IMR-90 (cell line): ENCODE data around the gene OSTF1. TPM values are rescaled to one million over a fixed set of nuclear protein-coding genes. Genes with fewer than 3 reads are reported as not detected.

ENCODE experiments used
- ATAC-seq: fragments of 200-7000 bp; cut with Tn5 transposase; 2 replicates; pipeline ENCODE4 v1.9.1; 2020; ENCODE audit warnings: low read depth, mild to moderate bottlenecking, moderate library complexity
- BruUV-seq: library from RNA; stranded (reverse); fragments of 400-500 nt; replicated peaks from 2 replicates; lab custom pipeline; 2021; lab: Mats Ljungman, UMichigan
- CTCF ChIA-PET: fragments of 300-600 bp; formaldehyde crosslinking; extraction: SDS; loops from one replicate; lab custom pipeline; 2021; ENCODE audit warnings: antibody characterized with exemption; lab: Yijun Ruan, JAX
- POLR2A ChIA-PET: fragments of 300-600 bp; sonication (Branson Sonifier 250); formaldehyde crosslinking; loops from one replicate; lab custom pipeline; 2022; ENCODE audit warnings: antibody characterized with exemption; ENCODE audit not compliant: unreplicated experiment; lab: Charles Lee
- DNase-seq: peaks from one replicate; pipeline ENCODE4 v3.0.0; 2013
- H2AFZ ChIP-seq: replicated peaks from 2 replicates; pipeline ENCODE3; 2013; ENCODE audit warnings: low read length, mild to moderate bottlenecking; ENCODE audit not compliant: poor library complexity
- H2AK5ac ChIP-seq: 2 replicates; pipeline ENCODE4 v1.6.1; 2013; ENCODE audit warnings: low read depth, low read length, inconsistent platforms
- H2AK9ac ChIP-seq: replicated peaks from 2 replicates; pipeline ENCODE3; 2013; ENCODE audit warnings: mild to moderate bottlenecking, low read depth, low read length, moderate library complexity; ENCODE audit not compliant: poor library complexity
- H2BK120ac ChIP-seq: 2 replicates; pipeline ENCODE4 v1.6.1; 2013; ENCODE audit warnings: low read depth, low read length, inconsistent platforms
- H2BK15ac ChIP-seq: 3 replicates; pipeline ENCODE4 v1.6.1; 2013; ENCODE audit warnings: low read depth, low read length, inconsistent platforms
- H2BK20ac ChIP-seq: 2 replicates; pipeline ENCODE4 v1.6.1; 2013; ENCODE audit warnings: low read depth, mild to moderate bottlenecking, inconsistent platforms, low read length, moderate library complexity
- H2BK5ac ChIP-seq: 2 replicates; pipeline ENCODE4 v1.6.1; 2013; ENCODE audit warnings: mild to moderate bottlenecking, low read depth, low read length, inconsistent platforms; ENCODE audit not compliant: poor library complexity, severe bottlenecking
- H3K14ac ChIP-seq: replicated peaks from 2 replicates; pipeline ENCODE4 v1.6.1; 2013; ENCODE audit warnings: low read depth, low read length, inconsistent platforms
- H3K18ac ChIP-seq: 2 replicates; pipeline ENCODE4 v1.6.1; 2013; ENCODE audit warnings: low read depth, low read length, control low read depth
- H3K23ac ChIP-seq: 2 replicates; pipeline ENCODE4 v1.6.1; 2013; ENCODE audit warnings: low read depth, low read length, inconsistent platforms
- H3K27ac ChIP-seq: 2 replicates; pipeline ENCODE4 v1.5.1; 2013; ENCODE audit warnings: mild to moderate bottlenecking, control low read depth, low read length; ENCODE audit not compliant: insufficient read depth
- H3K27me3 ChIP-seq: 2 replicates; pipeline ENCODE4 v1.6.1; 2013; ENCODE audit warnings: low read length; ENCODE audit not compliant: control insufficient read depth, insufficient read depth
- H3K36me3 ChIP-seq: 2 replicates; pipeline ENCODE4 v1.6.1; 2013; ENCODE audit warnings: low read length, mixed read lengths; ENCODE audit not compliant: control insufficient read depth, insufficient read depth
- H3K4ac ChIP-seq: 2 replicates; pipeline ENCODE4 v1.6.1; 2013; ENCODE audit warnings: low read depth, low read length, inconsistent platforms
- H3K4me1 ChIP-seq: 2 replicates; pipeline ENCODE4 v1.6.1; 2013; ENCODE audit warnings: low read length, mixed read lengths; ENCODE audit not compliant: control insufficient read depth, insufficient read depth
- H3K4me2 ChIP-seq: 2 replicates; pipeline ENCODE4 v1.6.1; 2013; ENCODE audit warnings: low read depth, mild to moderate bottlenecking, control low read depth, low read length, moderate library complexity
- H3K4me3 ChIP-seq: 2 replicates; pipeline ENCODE4 v1.5.1; 2013; ENCODE audit warnings: low read depth, mild to moderate bottlenecking, control low read depth, low read length, moderate library complexity; ENCODE audit not compliant: insufficient read depth
- H3K56ac ChIP-seq: 2 replicates; pipeline ENCODE4 v1.6.1; 2013; ENCODE audit warnings: low read length, inconsistent platforms; ENCODE audit not compliant: insufficient read depth; ENCODE audit errors: extremely low read depth
- H3K79me1 ChIP-seq, 2 experiments: 2 replicates each; pipeline ENCODE4 v1.6.1; 2013; ENCODE audit warnings: low read length in 2 of 2, inconsistent platforms in 1 of 2, low read depth in 1 of 2
- H3K9ac ChIP-seq: 2 replicates; pipeline ENCODE4 v1.6.1; 2013; ENCODE audit warnings: low read depth, low read length, control low read depth
- H3K9me1 ChIP-seq: 2 replicates; pipeline ENCODE4 v1.6.1; 2013; ENCODE audit warnings: low read length, inconsistent platforms; ENCODE audit not compliant: insufficient read depth
- H3K9me3 ChIP-seq: 2 replicates; pipeline ENCODE4 v1.6.1; 2013; ENCODE audit warnings: low read length; ENCODE audit not compliant: control insufficient read depth, insufficient read depth
- H4K20me1 ChIP-seq: 2 replicates; pipeline ENCODE4 v1.6.1; 2013; ENCODE audit warnings: low read length, inconsistent platforms; ENCODE audit not compliant: insufficient read depth
- H4K5ac ChIP-seq: 2 replicates; pipeline ENCODE4 v1.6.1; 2013; ENCODE audit warnings: mild to moderate bottlenecking, low read depth, low read length, control low read depth
- H4K8ac ChIP-seq, 2 experiments: 2 replicates each; pipeline ENCODE4 v1.6.1; 2013; ENCODE audit warnings: low read depth in 2 of 2, low read length in 2 of 2, control low read depth in 1 of 2, inconsistent platforms in 1 of 2
- H4K91ac ChIP-seq: 2 replicates; pipeline ENCODE4 v1.6.1; 2013; ENCODE audit warnings: low read depth, low read length, inconsistent platforms; ENCODE audit not compliant: insufficient read depth
- BHLHE40 ChIP-seq: fragments of 150-350 bp; IDR thresholded peaks from 2 replicates; pipeline ENCODE4 v1.6.1; 2016; ENCODE audit warnings: mild to moderate bottlenecking, low read depth, low read length
- CEBPB ChIP-seq: IDR thresholded peaks from 2 replicates; pipeline ENCODE4 v1.6.1; 2012; ENCODE audit warnings: low read depth, low read length, improper control_type of control experiment
- CHD1 ChIP-seq: IDR thresholded peaks from 2 replicates; pipeline ENCODE4 v1.6.1; 2012; ENCODE audit warnings: low read depth, low read length, improper control_type of control experiment
- CTCF ChIP-seq: conservative IDR thresholded peaks from 2 replicates; pipeline ENCODE4 v1.5.1; 2012; ENCODE audit warnings: mild to moderate bottlenecking, low read depth, low read length, improper control_type of control experiment
- ELK1 ChIP-seq: fragments of 150-350 bp; IDR thresholded peaks from 2 replicates; pipeline ENCODE4 v1.6.1; 2016; ENCODE audit warnings: low read depth, mild to moderate bottlenecking, low read length, moderate library complexity, borderline replicate concordance
- FOS ChIP-seq: fragments of 150-350 bp; IDR thresholded peaks from 2 replicates; pipeline ENCODE4 v1.6.1; 2016; ENCODE audit warnings: low read depth, low read length
- MAFK ChIP-seq: IDR thresholded peaks from 2 replicates; pipeline ENCODE4 v1.6.1; 2012; ENCODE audit warnings: low read depth, low read length, improper control_type of control experiment
- MAZ ChIP-seq: IDR thresholded peaks from 2 replicates; pipeline ENCODE4 v1.6.1; 2012; ENCODE audit warnings: low read depth, mild to moderate bottlenecking, low read length, improper control_type of control experiment, moderate library complexity, borderline replicate concordance
- MXI1 ChIP-seq: IDR thresholded peaks from 2 replicates; pipeline ENCODE4 v1.6.1; 2012; ENCODE audit warnings: low read depth, mild to moderate bottlenecking, low read length, moderate library complexity, borderline replicate concordance
- NFE2L2 ChIP-seq: fragments of 150-350 bp; IDR thresholded peaks from 2 replicates; pipeline ENCODE4 v1.6.1; 2016; ENCODE audit warnings: low read depth, mild to moderate bottlenecking, low read length
- POLR2A ChIP-seq: IDR thresholded peaks from 2 replicates; pipeline ENCODE4 v1.6.1; 2012; ENCODE audit warnings: mild to moderate bottlenecking, low read depth, low read length
- RAD21 ChIP-seq: IDR thresholded peaks from 2 replicates; pipeline ENCODE4 v1.6.1; 2012; ENCODE audit warnings: low read length, improper control_type of control experiment
- RCOR1 ChIP-seq: IDR thresholded peaks from 2 replicates; pipeline ENCODE4 v1.6.1; 2012; ENCODE audit warnings: mild to moderate bottlenecking, low read length, improper control_type of control experiment; ENCODE audit not compliant: insufficient replicate concordance
- RFX5 ChIP-seq: IDR thresholded peaks from 2 replicates; pipeline ENCODE4 v1.8.0; 2012; ENCODE audit warnings: low read depth, mild to moderate bottlenecking, low read length, moderate library complexity
- SMC3 ChIP-seq: fragments of 150-350 bp; IDR thresholded peaks from 2 replicates; pipeline ENCODE4 v1.6.1; 2016; ENCODE audit warnings: low read depth, mild to moderate bottlenecking, antibody characterized with exemption, low read length, moderate library complexity
- USF2 ChIP-seq: fragments of 150-350 bp; IDR thresholded peaks from 2 replicates; pipeline ENCODE4 v1.6.1; 2017; ENCODE audit warnings: mild to moderate bottlenecking, antibody characterized with exemption, low read length, low read depth
- WGBS, 2 experiments: methylation state at CpG; one replicate each; pipeline versions ENCODE4 v1.1.5 to v1.1.7; 2013; ENCODE audit warnings: missing lambda C conversion rate in 2 of 2; ENCODE audit not compliant: insufficient read length in 1 of 2; ENCODE audit errors: extremely low coverage in 2 of 2; 5-methylcytosine and 5-hydroxymethylcytosine counted together
- dilution Hi-C: fragments of 300-500 bp; cut with HindIII; formaldehyde crosslinking; loops from one replicate; pipeline ENCODE4 v1.14.3; 2018; ENCODE audit warnings: low sequenced_read_pairs; ENCODE audit not compliant: unreplicated experiment
- in situ Hi-C: fragments of 300-500 bp; cut with MboI; formaldehyde crosslinking; loops from 3 replicates; pipeline ENCODE4 v1.14.3; 2019; ENCODE audit warnings: low sequenced_read_pairs, inconsistent platforms, mixed read lengths
- intact Hi-C: fragments of 100-400 bp; cut with micrococcal nuclease; formaldehyde crosslinking; loops from 2 replicates; pipeline ENCODE4 v1.10.0; 2022
- polyA plus RNA-seq, 3 experiments: library from polyadenylated mRNA; depleted of rRNA; stranded (reverse); fragments of >200 nt; gene quantifications; 2 replicates each; pipeline ENCODE4 v1.2.3, GENCODE V29; 2012; ENCODE audit warnings: low replicate concordance in 1 of 3
- total RNA-seq: library from RNA; depleted of rRNA; stranded (reverse); fragments of >200 nt; gene quantifications from 2 replicates; pipeline ENCODE4 v1.2.3, GENCODE V29; 2012

The OSTF1 gene
- total and polyA plus RNA-seq, 2 of the 4 experiments (the other 2 are of a cell fraction) = 17.1 to 41.6 TPM

- Histone ChIP-seq H3K9me3 (no peaks in the 10 kb centered on the region), H3K14ac (peak overlapping the region; percentile 94), H2BK5ac (peak overlapping the region; percentile 97), H3K79me1 (peaks cover 0 to 3% of the 10 kb centered on the region in 2 experiments; a peak in 1 of 4 replicates), H3K9ac (no peak overlapping the region), H3K27ac (peak overlapping the region; percentile 93), H3K4me2 (peak overlapping the region; percentile 48; the same call in 1 of the 2 replicates), H2BK20ac (peak overlapping the region; percentile 95), H3K18ac (peak overlapping the region; percentile 72), H3K9me1 (peaks cover 9% of the 10 kb centered on the region), H3K56ac (peak overlapping the region; percentile 58), H4K91ac (peak overlapping the region; percentile 95), H4K5ac (peak overlapping the region; percentile 74), H3K4ac (peak overlapping the region; percentile 91), H3K27me3 (no peaks in the 10 kb centered on the region; the same call in 1 of the 2 replicates), H4K20me1 (no peaks in the 10 kb centered on the region), H3K23ac (peak overlapping the region; percentile 84; the same call in 1 of the 2 replicates), H2BK15ac (peak overlapping the region; percentile 99), H4K8ac (peak overlapping the region; percentile 92 to 96), H2AK9ac (peak overlapping the region; percentile 79), H2AK5ac (peak overlapping the region; percentile 97), H2BK120ac (peak overlapping the region; percentile 96), H3K36me3 (no peaks in the 10 kb centered on the region), H3K4me3 (no peak overlapping the region), H3K4me1 (peaks cover 18% of the 10 kb centered on the region), H2AFZ (peak overlapping the region; percentile 76)
- TF ChIP-seq CEBPB (no peak), MXI1 (no peak), NFE2L2 (no peak), CTCF (no peak), RCOR1 (no peak), CHD1 (no peak), RFX5 (no peak), USF2 (no peak), ELK1 (no peak), MAFK (no peak), SMC3 (no peak), MAZ (no peak), POLR2A (no peak), RAD21 (no peak), FOS (no peak), BHLHE40 (no peak)
- ChIA-PET POLR2A (interaction anchor here (0.7 kb wide), 1 partner anchor 21 kb away, joined by 4 read pairs; no protein-coding TSS in a partner anchor), CTCF (no interaction called here)
- BruUV-seq = no TSS peak
- dilution Hi-C loops (no loop called here), intact Hi-C loops (loop anchor here (2.0 kb wide), 1 partner anchor 109 kb away; no protein-coding TSS in a partner anchor), in situ Hi-C loops (no loop called here)
- DNase-seq (no peak), ATAC-seq (no peak)
- WGBS, 2 experiments = no CpG with 5 or more reads among the region's 3 CpGs
Measured at GRCh38 chr9:75039801-75040200, 48.5 kb upstream of the OSTF1 start.
